ENCODE data around the gene ENPP1.

The ENPP1 gene

GRCh38 chr6:131918650-131919355 is 111.0 kb downstream of the ENPP1 start:
- DNase-seq (ENCODE audit: low read depth): no peak
- TF ChIP-seq CTCF (conservative IDR thresholded peaks at IDR 0.05; ENCODE audit: low read length): no peak
- H3K4me3 ChIP-seq (ENCODE audit: low read length): no peak overlapping the region

DNA sequence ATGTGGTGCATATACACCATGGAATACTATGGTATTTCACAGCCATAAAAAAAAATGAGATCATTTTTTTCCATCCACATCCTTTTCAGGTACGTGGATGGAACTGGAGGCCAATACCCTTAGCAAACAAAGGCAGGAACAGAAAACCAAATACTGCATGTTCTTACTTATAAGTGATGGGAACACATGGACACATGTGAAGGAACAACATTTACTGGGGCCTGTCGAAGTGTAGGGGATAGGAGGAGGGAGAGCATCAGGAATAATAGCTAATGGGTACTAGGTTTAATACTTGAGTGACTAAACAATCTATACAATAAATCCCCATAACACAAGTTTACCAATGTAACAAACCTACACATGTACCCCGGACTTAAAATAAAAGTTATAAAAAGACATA is 112.8 kb downstream of the ENPP1 start:
- DNase-seq (ENCODE audit: low read depth): no peak
- no peak for TF ChIP-seq CTCF (conservative IDR thresholded peaks at IDR 0.05; ENCODE audit: low read length)
- H3K4me3 ChIP-seq (ENCODE audit: low read length): no peak overlapping the region

- peak; percentile 41 for DNase-seq (ENCODE audit: low read depth)
- H3K4me3 ChIP-seq (ENCODE audit: low read length): no peak overlapping the region
- peak; percentile 58 for TF ChIP-seq CTCF (conservative IDR thresholded peaks at IDR 0.05; ENCODE audit: low read length)
Measured at GRCh38 chr6:131923356-131923755, 115.5 kb downstream of the ENPP1 start.

- DNase-seq (ENCODE audit: low read depth): peak; percentile 59
- peak; percentile 69 for TF ChIP-seq CTCF (conservative IDR thresholded peaks at IDR 0.05; ENCODE audit: low read length)
- H3K4me3 ChIP-seq (ENCODE audit: low read length): no peak overlapping the region
Measured at GRCh38 chr6:131924881-131925474, 117.2 kb downstream of the ENPP1 start.

DNA sequence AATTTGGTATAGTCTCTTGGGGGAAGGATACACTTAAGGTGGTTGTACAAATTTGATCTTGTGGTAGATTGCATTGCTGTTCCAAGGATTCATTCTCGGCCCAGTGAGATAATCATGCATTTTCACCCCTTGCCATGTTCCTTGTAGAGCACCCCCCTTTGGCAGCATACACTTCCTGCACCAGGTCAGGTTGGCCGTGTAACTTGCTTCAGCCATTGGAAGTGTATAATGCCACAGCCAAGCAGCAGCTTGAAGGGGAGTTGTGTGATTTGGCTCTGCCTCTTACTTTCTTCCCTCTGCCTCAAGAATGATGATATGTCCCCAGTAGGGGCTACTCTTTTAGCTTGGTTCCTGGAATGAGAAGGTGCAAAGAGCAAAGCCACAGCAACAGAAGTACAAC is 121.4 kb downstream of the ENPP1 start:
- no peak for DNase-seq (ENCODE audit: low read depth)
- no peak overlapping the region for H3K4me3 ChIP-seq (ENCODE audit: low read length)
- no peak for TF ChIP-seq CTCF (conservative IDR thresholded peaks at IDR 0.05; ENCODE audit: low read length)

DNA sequence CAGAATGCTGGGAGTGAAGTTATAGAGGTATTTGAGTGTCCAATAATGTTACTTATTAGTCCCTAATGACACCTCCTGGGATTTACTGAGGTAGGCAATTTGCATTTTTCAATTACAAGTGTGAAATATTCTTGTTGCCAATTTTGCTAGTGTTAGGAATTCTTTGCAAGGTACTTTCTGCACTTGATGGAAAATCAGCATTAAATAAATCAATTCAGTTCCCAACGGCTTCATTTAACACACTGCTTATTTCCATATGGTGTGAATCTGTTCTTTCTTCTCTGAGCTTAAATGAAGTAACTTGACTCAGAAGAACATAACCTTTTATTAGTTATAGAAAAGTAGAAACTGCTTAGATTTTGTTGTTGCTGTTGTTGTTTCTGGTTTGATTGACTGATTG is 122.2 kb downstream of the ENPP1 start:
- no peak for DNase-seq (ENCODE audit: low read depth)
- no peak for TF ChIP-seq CTCF (conservative IDR thresholded peaks at IDR 0.05; ENCODE audit: low read length)
- H3K4me3 ChIP-seq (ENCODE audit: low read length): no peak overlapping the region
